HCT116 (cell line): Measurements from ENCODE around the gene BTN1A1. TPM values are rescaled to one million over a fixed set of nuclear protein-coding genes. Genes with fewer than 3 reads are reported as not detected.

ENCODE experiments used
- ATAC-seq: fragments of 200-7000 bp; cut with Tn5 transposase; 2 replicates; pipeline ENCODE4 v1.9.1; 2020; ENCODE audit warnings: mild to moderate bottlenecking, moderate library complexity
- BruUV-seq: library from RNA; stranded (reverse); fragments of 400-500 nt; replicated peaks from 2 replicates; lab custom pipeline; 2021; lab: Mats Ljungman, UMichigan
- CTCF ChIA-PET: fragments of 300-600 bp; sonication (Branson Sonifier 250); formaldehyde crosslinking; loops from one replicate; lab custom pipeline; 2021; ENCODE audit warnings: antibody characterized with exemption; lab: Charles Lee
- POLR2A ChIA-PET: fragments of 300-600, 350-600 bp; sonication (Branson Sonifier 250); formaldehyde crosslinking; loops from one replicate; lab custom pipeline; 2021; ENCODE audit warnings: antibody characterized with exemption; lab: Charles Lee
- RAD21 ChIA-PET, 2 experiments: fragments of 300-600 bp; sonication (Branson Sonifier 250); formaldehyde crosslinking; loops; one replicate each; lab custom pipeline; 2023; ENCODE audit warnings: low total read pairs in 2 of 2; ENCODE audit not compliant: uncharacterized antibody in 2 of 2, unreplicated experiment in 2 of 2, low non-redundant PET in 1 of 2; lab: Charles Lee
- DNase-seq: peaks from one replicate; pipeline ENCODE4 v3.0.0-alpha.2; 2010; ENCODE audit warnings: low read depth, low spot score
- H2AFZ ChIP-seq: fragments of 200-600 bp; shearing (Covaris generic), sonication (generic); 2 replicates; pipeline ENCODE4 v1.6.1; 2017; ENCODE audit warnings: low read depth, mixed run types, mixed read lengths, antibody characterized with exemption, low read length; ENCODE audit not compliant: poor library complexity, severe bottlenecking
- H3K27ac ChIP-seq: 2 replicates; pipeline ENCODE4 v1.5.1; 2012; ENCODE audit warnings: low read depth, low read length
- H3K27me3 ChIP-seq: fragments of 200-600 bp; sonication (generic); 2 replicates; pipeline ENCODE4 v1.6.1; 2016; ENCODE audit warnings: mixed run types, low read length, mixed read lengths; ENCODE audit not compliant: insufficient read depth
- H3K36me3 ChIP-seq, 2 experiments: fragments of 200-500 bp in 1 of 2; fragments of 200-600 bp in 1 of 2; sonication (Bioruptor generic) in 1 of 2; sonication (generic) in 1 of 2; 2 replicates each; pipeline versions ENCODE4 v1.5.1 to v1.6.1; 2014 to 2016; ENCODE audit warnings: low read length in 2 of 2, inconsistent platforms in 1 of 2, mixed read lengths in 1 of 2, mixed run types in 1 of 2; ENCODE audit not compliant: insufficient read depth in 2 of 2, control insufficient read depth in 1 of 2
- H3K4me1 ChIP-seq, 2 experiments: fragments of 200-600 bp in 1 of 2; sonication (generic) in 1 of 2; 2 replicates each; pipeline versions ENCODE4 v1.5.1 to v1.6.1; 2012 to 2017; ENCODE audit warnings: low read length in 2 of 2, inconsistent platforms in 1 of 2, mild to moderate bottlenecking in 1 of 2, mixed read lengths in 1 of 2, mixed run types in 1 of 2, moderate library complexity in 1 of 2; ENCODE audit not compliant: insufficient read depth in 2 of 2, control insufficient read depth in 1 of 2
- H3K4me2 ChIP-seq: fragments of 200-600 bp; sonication (generic); 2 replicates; pipeline ENCODE4 v1.6.1; 2017; ENCODE audit warnings: mixed run types, low read length, mixed read lengths
- H3K4me3 ChIP-seq, 2 experiments: fragments of 200-600 bp in 1 of 2; sonication (generic) in 1 of 2; replicated peaks in 1 of 2; 2 replicates each; pipeline ENCODE4 v1.5.1; 2011 to 2016; ENCODE audit warnings: low read length in 2 of 2, control low read depth in 1 of 2, low read depth in 1 of 2, mild to moderate bottlenecking in 1 of 2, mixed read lengths in 1 of 2, mixed run types in 1 of 2
- H3K79me2 ChIP-seq: fragments of 200-600 bp; sonication (generic); 2 replicates; pipeline ENCODE4 v1.6.1; 2017; ENCODE audit warnings: mild to moderate bottlenecking, mixed run types, low read length, moderate library complexity, mixed read lengths; ENCODE audit not compliant: insufficient read depth
- H3K9ac ChIP-seq: fragments of 200-600 bp; sonication (generic); 2 replicates; pipeline ENCODE4 v1.6.1; 2016; ENCODE audit warnings: low read length, mixed read lengths
- H3K9me2 ChIP-seq: fragments of 200-600 bp; sonication (generic), shearing (Covaris generic); 2 replicates; pipeline ENCODE4 v1.6.1; 2017; ENCODE audit warnings: mixed run types, mild to moderate bottlenecking, moderate library complexity; ENCODE audit not compliant: insufficient read depth
- H3K9me3 ChIP-seq, 2 experiments: fragments of 200-500 bp in 1 of 2; fragments of 200-600 bp in 1 of 2; sonication (Bioruptor generic) in 1 of 2; sonication (generic) in 1 of 2; 2 replicates each; pipeline ENCODE4 v1.6.1; 2014 to 2017; ENCODE audit warnings: low read length in 2 of 2, mixed read lengths in 2 of 2, inconsistent platforms in 1 of 2, low read depth in 1 of 2, mild to moderate bottlenecking in 1 of 2, mixed run types in 1 of 2, moderate library complexity in 1 of 2; ENCODE audit not compliant: control insufficient read depth in 1 of 2, insufficient read depth in 1 of 2
- H4K20me1 ChIP-seq: fragments of 200-600 bp; sonication (generic), shearing (Covaris generic); 2 replicates; pipeline ENCODE4 v1.6.1; 2017; ENCODE audit warnings: mixed run types, mild to moderate bottlenecking, moderate library complexity; ENCODE audit not compliant: insufficient read depth
- CBX3 ChIP-seq: IDR thresholded peaks from 2 replicates; pipeline ENCODE4 v1.6.1; 2012; ENCODE audit warnings: low read depth
- CEBPB ChIP-seq: IDR thresholded peaks from 2 replicates; pipeline ENCODE4 v1.6.1; 2012; ENCODE audit warnings: low read depth
- EGR1 ChIP-seq: IDR thresholded peaks from 2 replicates; pipeline ENCODE4 v1.6.1; 2012; ENCODE audit warnings: low read depth
- ELF1 ChIP-seq: IDR thresholded peaks from 2 replicates; pipeline ENCODE4 v1.6.1; 2012; ENCODE audit warnings: low read depth, borderline replicate concordance
- EZH2 ChIP-seq: fragments of 200-600 bp; sonication (generic); IDR thresholded peaks from 2 replicates; pipeline ENCODE4 v1.6.1; 2017; ENCODE audit warnings: antibody characterized with exemption, mixed run types
- EZH2phosphoT487 ChIP-seq: fragments of 200-600 bp; IDR thresholded peaks from 2 replicates; pipeline ENCODE4 v1.6.1; 2018; ENCODE audit warnings: antibody characterized with exemption, borderline replicate concordance
- FOSL1 ChIP-seq: IDR thresholded peaks from 2 replicates; pipeline ENCODE4 v1.6.1; 2012; ENCODE audit warnings: low read depth
- POLR2A ChIP-seq: IDR thresholded peaks from 2 replicates; pipeline ENCODE4 v1.7.0; 2011; ENCODE audit warnings: borderline replicate concordance; ENCODE audit not compliant: insufficient read depth, insufficient read length; ENCODE audit errors: extremely low read depth
- POLR2AphosphoS5 ChIP-seq: IDR thresholded peaks from 2 replicates; pipeline ENCODE4 v1.6.1; 2011; ENCODE audit warnings: mild to moderate bottlenecking, low read depth, low read length, moderate library complexity
- SIN3A ChIP-seq: IDR thresholded peaks from 2 replicates; pipeline ENCODE4 v1.6.1; 2012; ENCODE audit warnings: low read depth
- SRF ChIP-seq: IDR thresholded peaks from 2 replicates; pipeline ENCODE4 v1.6.1; 2012; ENCODE audit warnings: low read depth
- YY1 ChIP-seq: IDR thresholded peaks from 2 replicates; pipeline ENCODE4 v1.6.1; 2011; ENCODE audit warnings: low read length, low read depth, moderate library complexity, mild to moderate bottlenecking; ENCODE audit not compliant: insufficient replicate concordance; ENCODE audit errors: extremely low read depth
- ZNF274 ChIP-seq: fragments of 200-500 bp; sonication (Bioruptor generic); IDR thresholded peaks from 2 replicates; pipeline ENCODE4 v1.6.1; 2014; ENCODE audit warnings: mild to moderate bottlenecking, low read depth, low read length, inconsistent platforms
- intact Hi-C: fragments of 100-400 bp; cut with micrococcal nuclease; formaldehyde crosslinking; loops from 2 replicates; pipeline ENCODE4 v1.10.0; 2022
- total RNA-seq: library from RNA; stranded (reverse); gene quantifications from one replicate; pipeline ENCODE4 v1.2.1, GENCODE V29; 2021; ENCODE audit not compliant: unreplicated experiment
- TF ChIP-seq, protein P1 (sequence below): IDR thresholded peaks from 2 replicates; pipeline ENCODE4 v1.6.1; 2012
- TF ChIP-seq, protein P2 (sequence below): IDR thresholded peaks from 2 replicates; pipeline ENCODE4 v1.6.1; 2012

Gene BTN1A1
- total RNA-seq, 1 experiment from 2014 or later = 0.32 TPM

DNA sequence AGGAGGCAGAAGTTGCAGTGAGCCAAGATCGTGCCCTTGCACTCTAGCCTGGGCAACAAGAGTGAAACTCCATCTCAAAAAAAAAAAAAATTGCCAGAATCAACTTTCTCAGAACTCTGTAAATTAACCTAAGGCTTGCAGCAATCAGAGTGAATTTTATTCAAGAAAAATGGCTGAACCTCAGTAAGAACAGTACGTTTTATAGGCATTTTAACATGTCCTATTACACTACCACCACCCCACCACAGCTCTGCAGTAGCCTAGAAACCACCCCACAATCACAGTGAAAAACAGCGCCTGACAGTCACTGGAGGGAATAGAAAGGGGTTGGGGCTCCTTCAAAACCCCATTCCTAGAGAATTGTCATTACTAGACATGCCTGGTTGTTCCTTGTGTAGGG is 16.4 kb upstream of the BTN1A1 start:
- ChIA-PET POLR2A (no interaction called here), RAD21 (no interaction called here), CTCF (no interaction called here)
- intact Hi-C loops = no loop called here
- H3K4me3 ChIP-seq = no peak overlapping the region
- peaks cover 0 to 3% of the 10 kb centered on the region in 2 experiments; a peak in 1 of 4 replicates for H3K9me3 ChIP-seq
- ATAC-seq = no peak
- no peak overlapping the region for H2AFZ ChIP-seq
- H3K9ac ChIP-seq = no peak overlapping the region
- H3K36me3 ChIP-seq = no peaks in the 10 kb centered on the region
- no TSS peak for BruUV-seq
- no peaks in the 10 kb centered on the region for H3K79me2 ChIP-seq
- no peaks in the 10 kb centered on the region for H3K4me1 ChIP-seq
- H3K27me3 ChIP-seq = no peaks in the 10 kb centered on the region
- DNase-seq = no peak
- H3K27ac ChIP-seq = no peak overlapping the region
- TF ChIP-seq EGR1 = no peak
- no peak for TF ChIP-seq CBX3
- no peak for TF ChIP-seq EZH2
- no peak for TF ChIP-seq CEBPB
- no peak for TF ChIP-seq POLR2AphosphoS5
- TF ChIP-seq, protein P1, sequence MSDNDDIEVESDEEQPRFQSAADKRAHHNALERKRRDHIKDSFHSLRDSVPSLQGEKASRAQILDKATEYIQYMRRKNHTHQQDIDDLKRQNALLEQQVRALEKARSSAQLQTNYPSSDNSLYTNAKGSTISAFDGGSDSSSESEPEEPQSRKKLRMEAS = no peak
- no peak for TF ChIP-seq YY1
- TF ChIP-seq SIN3A = no peak
- TF ChIP-seq POLR2A = no peak
- no peak for TF ChIP-seq FOSL1
- TF ChIP-seq SRF = no peak
- TF ChIP-seq, protein P2, sequence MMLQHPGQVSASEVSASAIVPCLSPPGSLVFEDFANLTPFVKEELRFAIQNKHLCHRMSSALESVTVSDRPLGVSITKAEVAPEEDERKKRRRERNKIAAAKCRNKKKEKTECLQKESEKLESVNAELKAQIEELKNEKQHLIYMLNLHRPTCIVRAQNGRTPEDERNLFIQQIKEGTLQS = no peak
- TF ChIP-seq ELF1 = no peak
- TF ChIP-seq ZNF274 = no peak
- no peak for TF ChIP-seq EZH2phosphoT487
- no peaks in the 10 kb centered on the region for H4K20me1 ChIP-seq
- no peak overlapping the region for H3K4me2 ChIP-seq
- H3K9me2 ChIP-seq = no peaks in the 10 kb centered on the region
